SK-N-SH treated with all-trans-retinoic acid at 6 μM for 48 hours (cell line): ENCODE results near the gene CCDC178.

Experiments
- ARNTL ChIP-seq: fragments of 450-650 bp; formaldehyde crosslinking; IDR thresholded peaks from 2 replicates; pipeline ENCODE4 v1.5.0; 2020; ENCODE audit warnings: low read depth, mild to moderate bottlenecking, moderate library complexity, borderline replicate concordance
- CSDC2 ChIP-seq: fragments of 250-450 bp; sonication (Bioruptor Pico); IDR thresholded peaks from 2 replicates; pipeline ENCODE4 v1.5.0; 2020; ENCODE audit warnings: mild to moderate bottlenecking, moderate library complexity
- GLIS3 ChIP-seq: fragments of 250-450 bp; sonication (Bioruptor Pico); IDR thresholded peaks from 2 replicates; pipeline ENCODE4 v1.5.0; 2020; ENCODE audit warnings: mild to moderate bottlenecking, moderate library complexity
- ISL1 ChIP-seq: fragments of 250-450 bp; sonication (Bioruptor Pico); IDR thresholded peaks from 2 replicates; pipeline ENCODE4 v2.1.2; 2022; ENCODE audit warnings: mild to moderate bottlenecking, moderate library complexity
- OSR1 ChIP-seq: fragments of 250-450 bp; sonication (Bioruptor Pico); IDR thresholded peaks from 2 replicates; pipeline ENCODE4 v1.8.0; 2022; ENCODE audit warnings: moderate library complexity, mild to moderate bottlenecking, inconsistent platforms
- RARB ChIP-seq: fragments of 250-450 bp; sonication (Bioruptor Pico); IDR thresholded peaks from 2 replicates; pipeline ENCODE4 v1.8.0; 2021; ENCODE audit warnings: mild to moderate bottlenecking, moderate library complexity
- SNAI2 ChIP-seq: fragments of 250-450 bp; sonication (Bioruptor Pico); IDR thresholded peaks from 2 replicates; pipeline ENCODE4 v1.5.0; 2020; ENCODE audit warnings: mild to moderate bottlenecking, moderate library complexity
- TCF4 ChIP-seq: fragments of 250-450 bp; sonication (Bioruptor Pico); IDR thresholded peaks from 2 replicates; pipeline ENCODE4 v1.8.0; 2021; ENCODE audit warnings: mild to moderate bottlenecking, moderate library complexity, borderline replicate concordance
- TOX ChIP-seq: fragments of 250-450 bp; sonication (Bioruptor Pico); IDR thresholded peaks from 2 replicates; pipeline ENCODE4 v1.8.0; 2021; ENCODE audit warnings: mild to moderate bottlenecking, moderate library complexity, borderline replicate concordance
- ZC3H10 ChIP-seq: fragments of 250-450 bp; sonication (Bioruptor Pico); IDR thresholded peaks from 2 replicates; pipeline ENCODE4 v1.5.1; 2021; ENCODE audit warnings: mild to moderate bottlenecking, moderate library complexity
- ZFP3 ChIP-seq: fragments of 250-450 bp; sonication (Bioruptor Pico); IDR thresholded peaks from 2 replicates; pipeline ENCODE4 v1.5.0; 2020; ENCODE audit warnings: mild to moderate bottlenecking, moderate library complexity
- ZFP30 ChIP-seq: fragments of 450-650 bp; formaldehyde crosslinking; IDR thresholded peaks from 2 replicates; pipeline ENCODE4 v1.5.0; 2022; ENCODE audit warnings: mild to moderate bottlenecking, moderate library complexity
- TF ChIP-seq, protein P1 (sequence below): fragments of 250-450 bp; sonication (Bioruptor Pico); IDR thresholded peaks from 2 replicates; pipeline ENCODE4 v1.8.0; 2020; ENCODE audit warnings: mild to moderate bottlenecking, moderate library complexity, borderline replicate concordance
- TF ChIP-seq, protein P2 (sequence below): fragments of 250-450 bp; sonication (Bioruptor Pico); IDR thresholded peaks from 2 replicates; pipeline ENCODE4 v1.5.1; 2021; ENCODE audit warnings: mild to moderate bottlenecking, moderate library complexity

DNA sequence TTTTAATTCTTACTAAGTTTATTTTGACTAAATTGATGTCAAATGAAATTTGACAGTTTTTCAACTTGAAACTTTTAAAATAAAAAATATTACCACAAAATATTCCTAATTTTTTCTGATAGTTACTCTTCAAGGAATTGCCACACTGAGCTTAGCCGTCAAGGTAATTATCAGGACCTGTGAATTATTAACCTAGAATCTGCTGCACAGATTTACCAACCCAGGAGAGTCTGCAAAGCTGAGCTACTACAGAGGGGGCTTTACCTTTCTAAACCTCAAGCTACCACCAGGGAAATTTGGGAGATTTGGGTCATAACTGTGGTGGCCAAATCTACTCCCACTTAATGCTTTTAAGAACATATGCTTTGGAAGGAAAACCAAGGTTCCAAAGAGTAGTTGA lies 324.6 kb downstream of the CCDC178 start:
- TF ChIP-seq CSDC2 (CRISPR knock-in tag) (no peak), ISL1 (CRISPR knock-in tag) (no peak), OSR1 (CRISPR knock-in tag) (no peak), TOX (CRISPR knock-in tag) (no peak), RARB (CRISPR knock-in tag) (no peak), ZFP3 (no peak), GLIS3 (no peak), ZFP30 (CRISPR knock-in tag) (no peak), ARNTL (CRISPR knock-in tag) (no peak), TCF4 (CRISPR knock-in tag) (no peak), SNAI2 (CRISPR knock-in tag) (no peak), ZC3H10 (CRISPR knock-in tag) (no peak)
- TF ChIP-seq, protein P1, sequence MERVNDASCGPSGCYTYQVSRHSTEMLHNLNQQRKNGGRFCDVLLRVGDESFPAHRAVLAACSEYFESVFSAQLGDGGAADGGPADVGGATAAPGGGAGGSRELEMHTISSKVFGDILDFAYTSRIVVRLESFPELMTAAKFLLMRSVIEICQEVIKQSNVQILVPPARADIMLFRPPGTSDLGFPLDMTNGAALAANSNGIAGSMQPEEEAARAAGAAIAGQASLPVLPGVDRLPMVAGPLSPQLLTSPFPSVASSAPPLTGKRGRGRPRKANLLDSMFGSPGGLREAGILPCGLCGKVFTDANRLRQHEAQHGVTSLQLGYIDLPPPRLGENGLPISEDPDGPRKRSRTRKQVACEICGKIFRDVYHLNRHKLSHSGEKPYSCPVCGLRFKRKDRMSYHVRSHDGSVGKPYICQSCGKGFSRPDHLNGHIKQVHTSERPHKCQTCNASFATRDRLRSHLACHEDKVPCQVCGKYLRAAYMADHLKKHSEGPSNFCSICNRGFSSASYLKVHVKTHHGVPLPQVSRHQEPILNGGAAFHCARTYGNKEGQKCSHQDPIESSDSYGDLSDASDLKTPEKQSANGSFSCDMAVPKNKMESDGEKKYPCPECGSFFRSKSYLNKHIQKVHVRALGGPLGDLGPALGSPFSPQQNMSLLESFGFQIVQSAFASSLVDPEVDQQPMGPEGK (CRISPR knock-in tag) = no peak
- TF ChIP-seq, protein P2, sequence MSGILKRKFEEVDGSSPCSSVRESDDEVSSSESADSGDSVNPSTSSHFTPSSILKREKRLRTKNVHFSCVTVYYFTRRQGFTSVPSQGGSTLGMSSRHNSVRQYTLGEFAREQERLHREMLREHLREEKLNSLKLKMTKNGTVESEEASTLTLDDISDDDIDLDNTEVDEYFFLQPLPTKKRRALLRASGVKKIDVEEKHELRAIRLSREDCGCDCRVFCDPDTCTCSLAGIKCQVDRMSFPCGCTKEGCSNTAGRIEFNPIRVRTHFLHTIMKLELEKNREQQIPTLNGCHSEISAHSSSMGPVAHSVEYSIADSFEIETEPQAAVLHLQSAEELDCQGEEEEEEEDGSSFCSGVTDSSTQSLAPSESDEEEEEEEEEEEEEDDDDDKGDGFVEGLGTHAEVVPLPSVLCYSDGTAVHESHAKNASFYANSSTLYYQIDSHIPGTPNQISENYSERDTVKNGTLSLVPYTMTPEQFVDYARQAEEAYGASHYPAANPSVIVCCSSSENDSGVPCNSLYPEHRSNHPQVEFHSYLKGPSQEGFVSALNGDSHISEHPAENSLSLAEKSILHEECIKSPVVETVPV (CRISPR knock-in tag) = no peak
